Activated CD8-positive, alpha-beta memory T cell treated with anti-CD3 and anti-CD28 coated beads, Interleukin-2, amount 50 U/mL, for 24 hours (primary cell): Measurements from ENCODE around the gene CAPN9.

Source experiments
- DNase-seq: peaks from one replicate; pipeline ENCODE4 v3.0.0-alpha.2; 2020; ENCODE audit errors: extremely low read depth

The CAPN9 gene

GRCh38 chr1:230797376-230797920 is 50.3 kb downstream of the CAPN9 start:
- no peak for DNase-seq

DNA sequence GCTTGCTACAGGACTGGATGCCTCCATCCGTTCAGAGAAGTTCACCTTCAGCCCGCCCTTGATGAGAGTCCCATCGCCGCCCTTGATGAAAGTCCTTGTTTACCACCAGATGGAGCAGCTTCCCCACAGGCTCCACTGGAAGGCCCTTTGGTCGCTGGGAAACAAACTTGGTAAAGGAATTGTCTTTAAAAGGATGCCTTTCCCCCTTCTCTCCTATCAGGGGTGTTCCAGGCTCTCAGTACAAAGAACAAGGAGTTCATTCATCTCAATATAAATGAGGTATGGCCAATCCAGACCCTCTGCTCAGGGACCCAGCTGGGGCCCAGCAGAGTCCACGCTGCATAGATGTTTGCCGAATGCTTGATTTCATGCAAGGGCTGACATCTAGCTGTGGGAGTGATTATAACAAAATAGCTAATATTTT is 50.8 kb downstream of the CAPN9 start:
- DNase-seq, result no peak

DNA sequence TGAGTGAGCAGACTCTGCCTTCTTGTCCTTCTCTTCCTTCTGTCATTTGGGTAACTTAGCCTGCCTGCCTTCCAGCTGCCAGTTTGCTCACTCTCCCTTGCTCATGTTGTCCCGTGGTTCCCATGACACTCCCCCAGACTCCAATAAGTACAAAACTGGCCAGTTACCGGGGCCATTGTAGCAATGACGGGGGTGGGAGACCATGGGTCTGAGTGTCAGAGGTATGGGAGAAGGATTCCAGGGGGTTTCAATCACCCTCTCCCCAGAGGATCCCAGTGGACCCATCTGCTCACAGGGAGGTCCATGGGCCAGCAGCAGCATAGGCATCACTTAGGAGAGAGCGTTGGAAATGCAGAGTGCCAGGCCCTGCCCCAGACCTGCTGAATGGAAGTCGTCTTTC is 51.3 kb downstream of the CAPN9 start:
- DNase-seq, result no peak

- DNase-seq, result no peak
Observed at GRCh38 chr1:230800891-230801840, 54.0 kb downstream of the CAPN9 start.

GRCh38 chr1:230804396-230804795 is 57.2 kb downstream of the CAPN9 start:
- DNase-seq, result no peak

- DNase-seq, result no peak
Observed at GRCh38 chr1:230806552-230806951, 59.4 kb downstream of the CAPN9 start.

- DNase-seq, result no peak
Observed at GRCh38 chr1:230807029-230807428, 59.8 kb downstream of the CAPN9 start.

DNA sequence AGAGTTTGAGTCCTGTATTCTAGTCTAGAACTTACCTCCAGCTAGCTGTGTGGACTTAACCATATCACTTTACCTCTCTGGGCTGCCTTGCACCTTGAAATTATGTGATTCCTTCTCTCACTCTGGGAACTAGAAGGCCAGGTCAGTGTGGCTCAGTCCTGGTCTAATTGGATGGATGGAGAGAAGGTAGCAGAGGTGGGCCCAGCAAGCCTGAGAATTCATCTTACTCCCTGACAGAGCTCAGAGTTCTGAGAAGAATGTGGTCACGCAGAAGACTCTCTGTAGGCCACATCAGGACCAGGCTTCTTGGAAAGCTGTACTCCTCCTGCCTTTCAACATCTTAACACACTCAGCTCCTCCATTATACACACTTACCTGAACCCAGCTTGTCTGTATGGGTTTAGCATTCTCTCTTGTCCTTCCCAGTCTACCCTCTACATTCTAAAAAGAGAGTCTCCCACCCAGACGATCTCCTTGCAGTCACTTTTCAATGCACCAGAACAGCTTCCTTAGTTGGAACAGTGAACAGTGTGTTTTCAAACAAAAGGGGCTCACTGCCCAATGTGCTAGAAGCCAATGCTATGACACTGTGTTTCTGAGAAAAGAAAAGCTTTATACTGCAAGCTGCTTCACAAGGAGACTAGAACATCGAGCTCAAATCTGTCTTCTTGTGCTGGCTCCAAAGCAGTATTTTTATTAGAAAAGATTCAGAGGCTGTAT is 60.5 kb downstream of the CAPN9 start:
- DNase-seq, result no peak

DNA sequence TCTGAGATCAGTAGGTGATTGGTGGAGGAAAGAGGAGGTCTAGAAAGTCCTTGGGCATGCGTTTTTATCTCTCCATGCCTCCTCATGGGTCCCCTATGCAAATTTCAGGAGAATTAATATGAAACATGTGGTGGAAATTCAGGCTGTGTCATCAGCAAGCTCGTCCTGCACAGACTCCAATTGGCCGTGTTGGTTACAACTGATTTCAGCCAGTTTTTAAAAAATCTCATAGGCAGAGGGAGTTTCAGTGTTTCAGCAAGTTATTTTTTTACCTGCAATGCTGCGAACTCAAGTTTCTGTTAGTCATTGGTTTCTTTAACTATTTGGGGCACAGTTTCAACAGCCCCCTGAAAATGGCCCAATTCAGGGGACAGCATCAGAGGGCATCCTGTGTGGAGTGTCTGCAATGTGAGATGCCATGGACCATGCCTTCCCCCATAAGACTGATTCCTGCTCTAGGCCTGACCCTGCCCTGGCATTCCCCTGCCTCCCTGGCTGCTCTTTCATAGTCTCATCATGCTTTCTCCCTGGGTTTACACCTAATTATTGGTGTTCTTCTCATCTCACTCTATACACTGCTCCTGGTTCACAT is 61.2 kb downstream of the CAPN9 start:
- no peak for DNase-seq

GRCh38 chr1:230809256-230809990 is 62.2 kb downstream of the CAPN9 start:
- DNase-seq, result no peak

DNA sequence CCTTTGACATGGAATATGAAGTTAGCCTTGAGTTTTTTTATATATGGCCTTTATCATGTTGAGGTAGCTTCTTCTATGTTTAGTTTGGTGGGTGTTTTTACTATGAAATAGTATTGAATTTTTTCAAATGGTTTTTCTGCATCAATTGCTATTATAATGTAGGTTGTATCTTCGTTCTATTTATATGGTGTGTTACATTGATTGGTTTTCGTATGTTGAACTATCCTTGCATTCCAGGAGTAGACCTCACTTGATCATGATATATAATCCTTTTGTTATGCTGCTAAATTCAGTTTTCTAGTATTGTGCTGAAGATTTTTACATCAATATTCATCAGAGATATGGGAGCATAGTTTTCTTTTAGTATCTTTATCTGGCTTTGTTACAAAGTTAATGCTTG is 65.4 kb downstream of the CAPN9 start:
- DNase-seq, result no peak

DNA sequence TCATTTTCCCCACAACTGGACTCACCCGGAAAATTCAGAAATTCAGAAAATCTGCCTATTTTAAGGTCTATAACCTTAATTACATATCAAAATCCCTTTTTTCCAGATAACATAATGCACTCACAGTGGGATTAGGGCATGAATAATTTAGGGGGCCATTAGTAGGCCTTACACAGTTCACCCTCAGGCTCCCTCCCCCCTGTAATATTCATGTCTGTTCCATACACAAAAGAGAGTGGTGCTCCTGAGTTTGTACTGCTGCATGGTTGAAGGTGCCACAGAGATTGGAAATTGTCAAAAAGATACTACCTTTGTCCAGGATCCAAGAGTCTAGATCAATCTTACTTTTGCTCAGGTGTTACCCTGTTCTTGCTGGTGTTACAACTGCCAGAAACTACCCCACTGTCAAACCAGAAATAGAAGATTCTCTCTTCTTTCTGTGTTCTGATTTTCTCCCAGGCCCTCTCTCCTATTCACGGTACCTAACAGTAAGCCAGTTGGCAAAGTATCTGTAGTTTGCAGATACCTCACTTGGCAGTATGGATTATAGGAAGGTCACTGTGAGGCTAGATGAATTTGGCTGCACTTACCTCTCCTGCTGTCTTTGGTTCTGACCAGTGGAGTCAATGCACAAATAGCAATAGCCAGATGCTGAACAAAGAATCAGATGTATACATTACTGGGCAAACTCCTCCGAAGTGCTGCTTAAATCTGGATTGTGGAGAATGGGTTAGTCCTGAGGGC is 67.9 kb downstream of the CAPN9 start:
- DNase-seq, result no peak

- DNase-seq, result no peak
Observed at GRCh38 chr1:230816018-230816417, 68.8 kb downstream of the CAPN9 start.

- no peak for DNase-seq
Observed at GRCh38 chr1:230818367-230818766, 71.2 kb downstream of the CAPN9 start.

DNA sequence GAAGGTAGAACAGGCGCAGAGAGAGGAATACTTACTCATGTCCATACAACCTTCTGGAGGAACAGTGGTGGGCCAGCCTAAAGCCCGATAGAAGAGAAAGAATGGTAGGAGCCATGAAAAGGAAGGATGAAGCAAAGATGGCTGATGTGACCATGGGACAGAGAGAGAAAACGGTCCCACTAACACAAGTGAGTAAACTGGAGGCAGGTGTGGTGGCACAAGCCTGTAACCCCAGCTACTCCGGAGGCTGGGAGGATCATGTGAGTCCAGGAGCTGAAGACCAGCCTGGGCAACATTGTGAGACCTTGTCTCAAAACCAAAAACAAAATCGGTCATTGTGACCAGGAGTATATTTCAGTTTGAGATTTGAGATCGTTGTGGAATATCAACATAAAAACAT is 71.7 kb downstream of the CAPN9 start:
- DNase-seq, result no peak

DNA sequence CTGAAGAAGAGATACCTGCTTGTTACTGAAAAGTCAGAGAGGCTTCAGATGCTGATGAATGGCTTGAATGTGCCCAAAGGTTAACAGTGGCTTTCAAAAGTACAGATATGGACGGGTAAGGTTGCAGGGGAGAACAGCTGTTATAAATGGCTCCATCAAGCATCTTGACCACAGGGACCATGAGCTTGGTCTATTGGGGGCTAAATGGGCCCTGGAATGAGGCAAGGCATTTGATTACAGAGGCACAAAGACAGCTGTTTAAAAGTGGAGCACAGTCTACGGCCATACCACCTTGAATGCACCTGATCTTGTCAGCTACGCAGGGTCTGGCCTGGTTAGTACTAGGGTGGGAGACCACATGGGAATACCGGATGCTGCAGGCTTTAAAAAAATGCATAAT is 72.8 kb downstream of the CAPN9 start:
- no peak for DNase-seq

DNA sequence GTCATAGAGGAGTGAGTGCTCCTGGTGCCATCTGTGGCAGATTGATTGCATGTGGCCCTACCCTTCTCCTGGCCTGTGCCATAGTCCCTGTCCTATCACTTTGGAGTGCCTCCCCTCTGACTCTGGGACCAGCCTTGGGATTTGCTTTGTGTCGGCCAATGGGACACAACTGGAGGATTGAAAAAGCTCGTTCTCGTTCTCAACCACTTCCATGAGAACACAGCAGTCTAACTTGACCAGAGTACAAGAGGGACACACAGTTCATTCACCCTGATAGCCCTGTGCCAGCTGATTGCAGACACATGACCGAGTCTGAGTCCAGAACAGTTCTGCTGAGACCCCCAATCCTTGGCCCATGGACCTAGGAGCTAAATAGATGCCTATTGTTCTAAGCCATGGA is 73.4 kb downstream of the CAPN9 start:
- no peak for DNase-seq

DNA sequence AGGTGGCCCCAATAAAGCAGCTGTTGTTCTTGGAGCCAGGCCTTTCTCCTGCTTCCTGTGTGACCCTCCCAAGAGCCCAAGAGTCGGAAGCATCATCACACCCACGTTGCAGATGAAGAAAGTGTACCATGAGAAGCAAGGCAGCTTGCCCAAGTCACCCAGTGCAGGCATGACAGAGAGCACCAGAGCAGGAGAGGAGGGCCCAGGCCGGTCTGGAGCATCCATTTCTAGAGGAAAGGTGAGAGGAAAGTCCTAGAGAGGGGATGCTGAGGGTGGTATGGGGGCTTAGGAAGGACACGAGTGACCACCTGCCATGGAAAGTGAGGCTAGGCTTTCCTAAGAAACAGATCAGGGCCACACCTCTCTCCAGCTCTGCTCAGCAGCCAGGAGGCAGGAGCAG is 74.2 kb downstream of the CAPN9 start:
- no peak for DNase-seq

- no peak for DNase-seq
Observed at GRCh38 chr1:230822092-230822581, 74.9 kb downstream of the CAPN9 start.

GRCh38 chr1:230823426-230823825 is 76.2 kb downstream of the CAPN9 start:
- DNase-seq, result no peak

- no peak for DNase-seq
Observed at GRCh38 chr1:230823931-230824381, 76.8 kb downstream of the CAPN9 start.
